GM18868 (cell line): Measurements from ENCODE around the gene GLI3.

ENCODE experiments used
- ATAC-seq: cut with Tn5 transposase; IDR thresholded peaks from one replicate; pipeline ENCODE4 v1.9.1; 2021; ENCODE audit warnings: mild to moderate bottlenecking, moderate library complexity; ENCODE audit not compliant: unreplicated experiment

The GLI3 gene

GRCh38 chr7:41938371-41938770 lies 298.6 kb downstream of the GLI3 start:
- no peak for ATAC-seq

- ATAC-seq: peak; percentile 47
Observed at GRCh38 chr7:41933427-41933826, 303.6 kb downstream of the GLI3 start.

GRCh38 chr7:41931263-41931646 lies 305.8 kb downstream of the GLI3 start:
- ATAC-seq: peak; percentile 34

GRCh38 chr7:41930538-41931262 lies 306.3 kb downstream of the GLI3 start:
- peak; percentile 46 for ATAC-seq

- ATAC-seq: no peak
Observed at GRCh38 chr7:41928781-41929180, 308.2 kb downstream of the GLI3 start.

GRCh38 chr7:41928166-41928565 lies 308.8 kb downstream of the GLI3 start:
- no peak for ATAC-seq

GRCh38 chr7:41927380-41927779 lies 309.6 kb downstream of the GLI3 start:
- no peak for ATAC-seq

GRCh38 chr7:41925946-41926345 lies 311.1 kb downstream of the GLI3 start:
- ATAC-seq: no peak

GRCh38 chr7:41924796-41925195 lies 312.2 kb downstream of the GLI3 start:
- ATAC-seq: no peak

GRCh38 chr7:41922373-41922772 lies 314.6 kb downstream of the GLI3 start:
- ATAC-seq: no peak

GRCh38 chr7:41921453-41921981 lies 315.5 kb downstream of the GLI3 start:
- ATAC-seq: no peak

GRCh38 chr7:41918597-41918996 lies 318.4 kb downstream of the GLI3 start:
- ATAC-seq: no peak

GRCh38 chr7:41916450-41916927 lies 320.5 kb downstream of the GLI3 start:
- no peak for ATAC-seq

GRCh38 chr7:41915871-41916270 lies 321.1 kb downstream of the GLI3 start:
- no peak for ATAC-seq

- ATAC-seq: no peak
Observed at GRCh38 chr7:41912851-41913567, 324.0 kb downstream of the GLI3 start.

GRCh38 chr7:41912426-41912825 lies 324.6 kb downstream of the GLI3 start:
- ATAC-seq: no peak

- ATAC-seq: no peak
Observed at GRCh38 chr7:41911792-41912191, 325.2 kb downstream of the GLI3 start.
